ENCODE results near the gene GRIFIN.
"Not testable (repeated sequence)": the region's sequence is repeated elsewhere in the genome, so short reads cannot be mapped to it uniquely, and the experiment has no call there.

The GRIFIN gene

GRCh38 chr7:2477447-2478398 is 1.5 kb upstream of the GRIFIN start:
- peak; percentile 40 for DNase-seq

GRCh38 chr7:2476776-2477446 is 713 bp upstream of the GRIFIN start:
- no peak for DNase-seq

- DNase-seq = no peak
Observed at GRCh38 chr7:2475678-2476015, 551 bp downstream of the GRIFIN start.

DNA sequence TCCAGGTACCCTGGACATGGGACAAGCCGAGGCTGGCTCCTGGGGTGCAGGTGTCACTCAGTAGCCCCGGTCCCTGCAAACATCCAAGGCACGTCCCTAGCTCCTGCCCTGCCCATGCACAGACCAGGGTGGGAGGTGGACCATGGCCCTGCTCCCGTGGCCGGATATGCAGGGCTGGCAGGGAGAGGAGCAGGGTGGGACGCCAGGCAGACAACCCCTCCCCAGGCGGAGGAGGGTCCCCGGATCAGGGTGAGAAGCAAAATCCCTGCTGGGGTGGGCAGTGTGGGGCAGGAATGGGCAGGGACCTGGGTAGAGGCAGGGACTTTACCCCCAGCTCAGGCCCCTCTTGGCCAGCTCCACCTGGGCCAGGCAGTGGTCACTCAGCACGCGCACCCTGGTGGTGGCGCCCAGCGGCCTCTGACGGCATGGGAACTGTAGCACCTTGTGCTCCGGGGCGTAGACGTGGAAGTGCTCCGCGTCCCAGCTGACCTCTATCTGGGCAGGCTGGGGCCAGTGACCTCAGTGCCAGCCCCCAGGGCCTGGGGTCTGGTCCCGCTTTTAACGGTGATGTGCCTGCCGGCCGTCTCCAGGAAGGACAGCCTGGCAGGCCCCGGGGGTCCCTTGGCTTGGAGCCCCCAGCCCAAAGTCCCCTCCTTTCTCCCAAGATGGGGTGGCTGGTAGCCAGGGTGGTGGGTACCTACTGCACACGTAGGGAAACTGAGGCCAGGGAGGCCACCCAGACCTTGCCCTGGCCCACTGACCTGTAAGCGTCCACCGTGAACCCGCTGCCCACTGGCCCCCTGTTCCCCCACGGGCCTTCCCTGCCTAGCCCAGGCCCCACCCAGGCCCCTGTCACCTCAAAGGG is 1.2 kb downstream of the GRIFIN start:
- no peak for DNase-seq

GRCh38 chr7:2474224-2474623 is 2.0 kb downstream of the GRIFIN start:
- no peak for DNase-seq

GRCh38 chr7:2473496-2474180 is 2.6 kb downstream of the GRIFIN start:
- DNase-seq = no peak

- DNase-seq = no peak
Observed at GRCh38 chr7:2472739-2473138, 3.5 kb downstream of the GRIFIN start.

- no peak for DNase-seq
Observed at GRCh38 chr7:2471396-2471795, 4.8 kb downstream of the GRIFIN start.

- DNase-seq = no peak
Observed at GRCh38 chr7:2471022-2471329, 5.2 kb downstream of the GRIFIN start.

DNA sequence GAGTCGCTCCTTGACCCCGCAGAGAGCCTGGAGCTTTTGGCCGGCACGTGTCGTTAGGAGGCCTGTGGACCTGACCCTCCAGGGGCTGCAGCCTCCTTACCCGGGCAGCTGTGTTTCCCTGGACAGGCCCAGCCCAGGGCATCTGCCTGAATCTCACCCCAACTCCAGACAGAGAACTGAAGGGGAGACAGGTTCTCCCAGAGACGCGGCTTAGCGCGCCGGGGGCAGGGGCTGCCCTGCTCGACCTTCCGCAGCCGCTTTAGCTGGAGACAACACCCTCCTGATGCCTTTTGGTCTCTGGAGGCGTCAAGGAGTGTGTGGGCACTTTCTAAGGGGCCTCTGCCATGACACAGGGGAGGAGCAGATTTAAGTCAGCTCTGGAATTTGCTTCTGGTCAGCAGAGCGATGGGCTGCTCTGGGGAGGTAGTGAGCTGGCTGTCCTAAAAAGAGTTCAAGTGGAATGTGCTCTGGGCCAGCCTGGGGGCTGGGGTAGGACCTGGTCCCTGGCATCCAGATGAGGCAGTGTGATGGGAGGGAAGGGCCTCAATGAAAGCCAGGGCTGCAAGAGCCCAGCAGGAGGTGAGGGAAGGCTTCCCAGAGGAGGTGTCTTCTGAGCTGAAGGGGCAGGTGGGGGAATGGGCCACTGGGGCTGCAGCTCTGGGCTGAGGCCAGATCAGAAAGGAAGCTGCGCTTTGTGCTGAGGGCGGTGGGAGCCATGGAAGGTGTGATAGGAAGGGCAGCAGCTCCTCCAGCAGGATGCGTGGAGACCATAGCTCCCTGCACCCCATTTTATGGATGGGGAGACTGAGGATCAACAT is 5.8 kb downstream of the GRIFIN start:
- no peak for DNase-seq

GRCh38 chr7:2469460-2470203 is 6.6 kb downstream of the GRIFIN start:
- not testable (repeated sequence) for DNase-seq

DNA sequence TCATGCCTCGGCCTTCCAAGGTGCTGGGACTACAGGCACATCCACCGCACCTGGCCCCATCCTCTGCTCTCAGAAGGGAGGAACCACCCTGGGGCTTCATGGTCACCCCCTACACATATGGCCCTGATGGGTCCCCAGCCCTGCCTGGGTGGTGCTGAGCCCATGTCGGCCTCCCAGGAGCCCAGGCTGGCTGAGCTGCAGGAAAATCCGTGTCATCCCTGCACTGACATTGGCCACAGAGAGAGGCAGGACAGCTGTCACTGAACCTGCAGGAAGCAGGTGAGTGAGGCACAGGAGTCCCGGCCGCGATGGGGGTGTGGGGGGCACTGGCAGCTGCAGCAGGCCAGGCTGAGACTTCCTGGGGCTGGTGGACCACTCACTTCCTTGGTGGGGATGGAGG is 8.0 kb downstream of the GRIFIN start:
- DNase-seq = no peak

GRCh38 chr7:2466675-2467074 is 9.5 kb downstream of the GRIFIN start:
- DNase-seq = no peak

GRCh38 chr7:2465928-2466327 is 10.3 kb downstream of the GRIFIN start:
- no peak for DNase-seq

GRCh38 chr7:2462731-2463130 is 13.5 kb downstream of the GRIFIN start:
- no peak for DNase-seq

- no peak for DNase-seq
Observed at GRCh38 chr7:2461268-2462026, 14.8 kb downstream of the GRIFIN start.

DNA sequence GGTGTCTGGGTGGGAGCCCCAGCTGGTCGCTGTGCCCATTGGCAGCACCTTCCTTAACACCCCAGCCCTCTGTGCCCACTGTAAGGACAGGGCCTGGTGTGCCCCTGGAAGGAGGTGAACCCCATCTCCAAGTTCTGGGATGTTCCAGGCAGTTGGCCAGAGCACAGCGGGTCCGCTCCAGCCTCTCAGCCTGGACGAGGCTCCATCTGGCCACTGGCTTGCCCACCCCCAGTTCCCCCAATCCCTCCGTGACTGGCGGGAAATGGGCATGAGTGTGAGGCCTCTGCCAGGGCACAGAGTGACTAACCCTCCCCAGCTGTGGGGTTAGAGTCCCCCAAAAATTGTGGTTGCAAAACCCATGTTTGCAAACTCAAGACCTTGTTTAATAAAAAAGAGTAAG is 15.6 kb downstream of the GRIFIN start:
- DNase-seq = no peak

DNA sequence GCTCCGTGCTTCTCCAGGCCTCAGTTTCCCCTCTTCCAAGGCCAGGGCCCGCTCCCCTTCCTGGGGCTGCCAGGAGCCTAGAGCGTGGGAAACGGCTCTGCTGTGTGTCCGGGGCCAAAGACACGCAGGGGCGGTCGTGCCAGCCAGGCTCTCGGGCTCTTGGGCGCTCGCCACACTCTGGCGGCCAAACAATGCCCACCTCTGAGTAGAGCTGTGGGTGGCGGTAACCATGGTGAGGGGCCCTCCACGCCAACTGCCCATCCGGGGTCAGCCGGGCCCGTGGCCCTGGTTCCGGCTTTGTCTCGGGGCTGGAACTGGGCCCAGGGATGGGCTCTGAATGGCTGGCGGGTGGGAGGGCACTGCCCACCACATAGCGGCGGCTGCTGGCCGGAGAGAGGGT is 16.0 kb downstream of the GRIFIN start:
- no peak for DNase-seq

DNA sequence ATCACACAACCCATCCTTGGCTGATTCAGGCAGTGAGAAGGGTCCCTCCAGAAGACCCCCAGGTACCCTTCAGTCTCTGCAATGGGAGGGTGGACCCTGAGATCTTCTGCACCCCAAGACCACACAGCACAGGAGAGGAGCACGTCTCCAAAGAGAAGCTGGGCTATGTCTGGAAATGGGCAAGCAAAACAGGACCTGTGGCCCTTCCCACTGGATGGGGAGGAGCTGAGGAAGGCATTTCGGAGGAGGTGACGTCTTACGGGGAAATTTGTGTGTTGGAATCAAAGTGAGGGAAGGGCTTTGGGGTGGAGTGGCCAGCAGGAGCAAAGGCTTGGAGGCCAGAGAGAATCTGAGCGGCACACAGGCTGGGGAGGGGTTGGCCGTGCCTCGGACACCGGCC is 16.5 kb downstream of the GRIFIN start:
- no peak for DNase-seq

GRCh38 chr7:2453849-2454248 is 22.3 kb downstream of the GRIFIN start:
- not testable (repeated sequence) for DNase-seq
